SU-DHL-6 (cell line): ENCODE measurements around the gene REEP5.

ENCODE experiments used
- EZH2phosphoT487 ChIP-seq: fragments of 200-600 bp; sonication (generic), shearing (Covaris generic); conservative IDR thresholded peaks from 2 replicates; pipeline ENCODE4 v1.6.1; 2018; ENCODE audit warnings: mild to moderate bottlenecking, antibody characterized with exemption, low read length, moderate library complexity, mixed read lengths
- TF ChIP-seq, protein P1 (sequence below): fragments of 200-600 bp; sonication (generic); IDR thresholded peaks from one replicate; pipeline ENCODE4 v1.5.1; 2017; ENCODE audit warnings: antibody characterized with exemption, mild to moderate bottlenecking, low read length, moderate library complexity; ENCODE audit not compliant: insufficient read depth, poor library complexity, severe bottlenecking

DNA sequence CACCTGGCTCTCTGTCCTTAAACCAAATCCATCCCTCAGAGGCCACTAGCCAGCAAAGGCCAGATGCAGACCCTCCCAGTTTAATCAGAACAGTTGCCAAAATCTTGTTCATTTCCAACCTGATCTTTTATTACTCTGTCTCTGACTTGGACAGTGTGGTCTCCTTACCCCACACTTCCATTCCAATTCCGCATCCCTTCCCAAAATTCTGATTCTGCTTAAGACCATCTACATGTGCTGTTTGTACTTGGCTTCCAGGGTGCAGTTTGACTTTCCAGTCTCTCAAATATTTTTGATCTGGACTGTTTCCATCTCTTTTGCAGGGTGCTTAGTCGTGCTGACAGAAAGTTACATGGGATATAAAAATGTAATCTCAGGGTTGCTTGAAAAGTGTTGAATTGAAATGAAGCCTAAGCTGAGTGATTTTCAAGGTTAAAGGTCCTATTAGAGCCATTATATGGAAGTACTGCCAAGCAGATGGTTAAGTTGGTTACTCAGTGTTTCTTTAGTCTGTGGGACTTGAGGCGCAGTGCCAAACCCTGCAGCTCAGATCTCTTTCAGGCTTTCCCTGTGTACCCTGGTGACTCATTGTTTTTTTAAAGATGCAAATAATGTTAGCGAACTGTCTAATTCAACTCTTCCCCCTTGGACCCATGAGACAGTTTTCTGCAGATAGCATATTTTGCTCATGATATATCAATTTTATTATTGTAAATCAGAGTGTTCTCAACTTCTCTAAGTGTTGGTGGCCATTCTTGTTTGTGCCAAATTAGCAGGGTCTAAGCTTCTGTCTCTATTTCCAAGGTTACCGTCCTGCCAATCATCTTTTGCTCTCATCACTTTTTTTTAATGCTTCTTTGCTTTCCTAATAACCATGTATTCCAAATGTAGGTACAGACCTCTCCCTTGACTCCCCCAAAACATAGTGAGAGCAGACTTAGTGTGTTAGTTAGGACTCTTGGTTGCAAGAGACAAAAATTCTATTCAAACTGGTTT, 36.4 kb upstream of the REEP5 start:
- TF ChIP-seq, protein P1, sequence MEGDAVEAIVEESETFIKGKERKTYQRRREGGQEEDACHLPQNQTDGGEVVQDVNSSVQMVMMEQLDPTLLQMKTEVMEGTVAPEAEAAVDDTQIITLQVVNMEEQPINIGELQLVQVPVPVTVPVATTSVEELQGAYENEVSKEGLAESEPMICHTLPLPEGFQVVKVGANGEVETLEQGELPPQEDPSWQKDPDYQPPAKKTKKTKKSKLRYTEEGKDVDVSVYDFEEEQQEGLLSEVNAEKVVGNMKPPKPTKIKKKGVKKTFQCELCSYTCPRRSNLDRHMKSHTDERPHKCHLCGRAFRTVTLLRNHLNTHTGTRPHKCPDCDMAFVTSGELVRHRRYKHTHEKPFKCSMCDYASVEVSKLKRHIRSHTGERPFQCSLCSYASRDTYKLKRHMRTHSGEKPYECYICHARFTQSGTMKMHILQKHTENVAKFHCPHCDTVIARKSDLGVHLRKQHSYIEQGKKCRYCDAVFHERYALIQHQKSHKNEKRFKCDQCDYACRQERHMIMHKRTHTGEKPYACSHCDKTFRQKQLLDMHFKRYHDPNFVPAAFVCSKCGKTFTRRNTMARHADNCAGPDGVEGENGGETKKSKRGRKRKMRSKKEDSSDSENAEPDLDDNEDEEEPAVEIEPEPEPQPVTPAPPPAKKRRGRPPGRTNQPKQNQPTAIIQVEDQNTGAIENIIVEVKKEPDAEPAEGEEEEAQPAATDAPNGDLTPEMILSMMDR, result no peak
- TF ChIP-seq EZH2phosphoT487, result no peak
